ENCODE data around the gene CCDC85C.
A peak's percentile ranks its signal among the peaks of the same experiment; 100 is the strongest.

The CCDC85C gene

GRCh38 chr14:99572173-99572999, 31.6 kb downstream of the CCDC85C start:
- no peak for DNase-seq (ENCODE audit: low spot score)

- DNase-seq (ENCODE audit: low spot score) = no peak
Observed at GRCh38 chr14:99571303-99571986, 32.6 kb downstream of the CCDC85C start.

GRCh38 chr14:99570544-99571302, 33.3 kb downstream of the CCDC85C start:
- no peak for DNase-seq (ENCODE audit: low spot score)

GRCh38 chr14:99569725-99570543, 34.1 kb downstream of the CCDC85C start:
- DNase-seq (ENCODE audit: low spot score) = no peak

- DNase-seq (ENCODE audit: low spot score) = no peak
Observed at GRCh38 chr14:99568567-99569560, 35.1 kb downstream of the CCDC85C start.

GRCh38 chr14:99566390-99567354, 37.3 kb downstream of the CCDC85C start:
- DNase-seq (ENCODE audit: low spot score) = peak; percentile 57

GRCh38 chr14:99566009-99566389, 38.0 kb downstream of the CCDC85C start:
- no peak for DNase-seq (ENCODE audit: low spot score)

GRCh38 chr14:99565383-99565782, 38.6 kb downstream of the CCDC85C start:
- no peak for DNase-seq (ENCODE audit: low spot score)

- DNase-seq (ENCODE audit: low spot score) = no peak
Observed at GRCh38 chr14:99564926-99565259, 39.1 kb downstream of the CCDC85C start.

GRCh38 chr14:99564256-99564925, 39.6 kb downstream of the CCDC85C start:
- DNase-seq (ENCODE audit: low spot score) = peak; percentile 57

- DNase-seq (ENCODE audit: low spot score) = no peak
Observed at GRCh38 chr14:99563749-99564129, 40.3 kb downstream of the CCDC85C start.

GRCh38 chr14:99562856-99563748, 40.9 kb downstream of the CCDC85C start:
- DNase-seq (ENCODE audit: low spot score) = no peak

GRCh38 chr14:99561864-99562263, 42.1 kb downstream of the CCDC85C start:
- DNase-seq (ENCODE audit: low spot score) = no peak

- DNase-seq (ENCODE audit: low spot score) = no peak
Observed at GRCh38 chr14:99560922-99561683, 42.9 kb downstream of the CCDC85C start.

GRCh38 chr14:99560403-99560802, 43.6 kb downstream of the CCDC85C start:
- no peak for DNase-seq (ENCODE audit: low spot score)

- no peak for DNase-seq (ENCODE audit: low spot score)
Observed at GRCh38 chr14:99559286-99559990, 44.6 kb downstream of the CCDC85C start.
